ENCODE measurements around the gene MFRP.

Gene MFRP

DNA sequence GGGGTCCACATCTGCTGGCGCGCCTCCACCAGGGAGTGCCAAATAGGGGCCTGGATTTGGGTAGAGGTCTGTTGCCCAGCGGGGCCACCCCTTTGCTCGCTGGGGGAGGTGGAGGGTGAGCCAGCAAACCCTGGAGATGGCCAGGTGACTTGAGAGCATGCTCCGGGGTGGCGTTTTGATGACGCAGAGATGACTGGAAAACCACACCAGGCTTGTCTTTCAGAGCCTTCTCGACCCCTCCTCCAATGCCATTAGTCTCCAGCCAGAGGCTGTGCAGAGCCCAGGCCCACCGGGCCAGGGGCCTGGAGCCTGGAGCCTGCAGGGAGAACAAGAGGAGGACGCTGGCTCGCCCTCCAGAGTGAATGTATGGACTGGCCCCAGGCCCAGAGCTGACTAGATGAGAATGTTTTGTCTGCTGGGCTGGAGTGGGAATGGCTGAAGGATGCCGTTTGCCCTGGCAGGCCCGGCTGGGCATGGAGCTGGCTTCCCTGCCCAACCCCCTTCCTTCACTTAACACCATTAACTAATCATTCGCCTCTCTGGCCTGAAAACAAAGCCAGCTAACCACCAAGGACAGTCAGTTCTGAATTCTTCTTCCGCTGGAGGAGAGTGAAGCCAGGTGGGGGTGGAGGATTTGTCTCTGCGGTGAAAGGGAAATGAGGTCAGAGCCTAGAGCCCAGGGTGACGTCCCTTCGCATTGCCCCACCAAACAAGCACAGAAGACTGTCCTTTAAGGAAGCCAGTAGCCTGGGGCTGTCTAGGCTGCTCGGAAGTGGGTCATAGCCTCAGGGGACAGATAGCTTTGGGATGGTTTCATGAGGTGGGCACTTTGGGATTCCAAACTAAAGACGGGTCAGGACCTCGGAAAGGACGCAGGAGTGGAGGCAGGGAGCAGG is 28.0 kb downstream of the MFRP start:
- Histone ChIP-seq H3K9ac (no peak overlapping the region), H3K36me3 (ENCODE audit: control insufficient read depth, insufficient read depth, low read length) (no peaks in the 10 kb centered on the region), H2AFZ (no peak overlapping the region), H3K79me2 (no peaks in the 10 kb centered on the region), H3K4me3 (ENCODE audit: low read depth, low read length) (no peak overlapping the region), H3K27ac (peak overlapping the region; percentile 70), H3K4me2 (ENCODE audit: low read length) (no peak overlapping the region), H3K4me1 (peaks cover 4% of the 10 kb centered on the region), H3K27me3 (ENCODE audit: control insufficient read depth, insufficient read depth, low read length) (no peaks in the 10 kb centered on the region), H3K9me3 (ENCODE audit: control insufficient read depth, low read length) (no peaks in the 10 kb centered on the region)
- TF ChIP-seq, protein P1, sequence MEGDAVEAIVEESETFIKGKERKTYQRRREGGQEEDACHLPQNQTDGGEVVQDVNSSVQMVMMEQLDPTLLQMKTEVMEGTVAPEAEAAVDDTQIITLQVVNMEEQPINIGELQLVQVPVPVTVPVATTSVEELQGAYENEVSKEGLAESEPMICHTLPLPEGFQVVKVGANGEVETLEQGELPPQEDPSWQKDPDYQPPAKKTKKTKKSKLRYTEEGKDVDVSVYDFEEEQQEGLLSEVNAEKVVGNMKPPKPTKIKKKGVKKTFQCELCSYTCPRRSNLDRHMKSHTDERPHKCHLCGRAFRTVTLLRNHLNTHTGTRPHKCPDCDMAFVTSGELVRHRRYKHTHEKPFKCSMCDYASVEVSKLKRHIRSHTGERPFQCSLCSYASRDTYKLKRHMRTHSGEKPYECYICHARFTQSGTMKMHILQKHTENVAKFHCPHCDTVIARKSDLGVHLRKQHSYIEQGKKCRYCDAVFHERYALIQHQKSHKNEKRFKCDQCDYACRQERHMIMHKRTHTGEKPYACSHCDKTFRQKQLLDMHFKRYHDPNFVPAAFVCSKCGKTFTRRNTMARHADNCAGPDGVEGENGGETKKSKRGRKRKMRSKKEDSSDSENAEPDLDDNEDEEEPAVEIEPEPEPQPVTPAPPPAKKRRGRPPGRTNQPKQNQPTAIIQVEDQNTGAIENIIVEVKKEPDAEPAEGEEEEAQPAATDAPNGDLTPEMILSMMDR (IDR thresholded peaks at IDR 0.05): no peak

DNA sequence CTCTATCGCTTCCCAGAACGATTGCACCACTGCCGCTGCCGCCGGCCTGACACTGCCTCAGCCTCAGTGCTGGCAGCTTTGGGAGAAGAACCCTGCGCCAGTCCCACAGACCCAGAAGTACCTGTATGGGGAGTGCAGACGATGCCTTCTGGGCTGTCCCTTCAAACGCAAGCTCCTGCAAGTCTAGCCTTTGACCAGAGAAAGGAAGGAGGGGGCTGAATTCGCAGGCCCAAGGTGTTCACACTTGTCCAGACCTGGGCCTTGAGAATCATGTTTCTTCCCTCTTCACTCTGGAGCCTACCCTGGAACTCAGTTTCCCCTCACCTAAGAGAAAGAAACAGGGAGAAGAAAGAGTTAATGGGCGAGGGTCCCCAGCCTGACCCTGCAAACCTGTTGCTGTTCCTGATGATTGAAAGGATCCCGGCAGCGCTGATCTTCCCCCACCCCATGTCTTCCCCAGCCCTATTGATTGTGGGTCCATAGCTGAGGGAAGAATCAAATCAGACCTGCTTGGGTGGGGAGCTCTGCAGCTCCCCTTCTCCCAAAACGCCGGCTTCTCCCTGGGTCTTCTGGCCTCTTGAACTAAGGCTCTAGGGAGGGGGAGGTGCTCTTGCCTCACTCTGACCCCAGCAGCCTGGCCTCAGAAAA is 28.8 kb downstream of the MFRP start:
- Histone ChIP-seq H3K4me1 (peaks cover 4% of the 10 kb centered on the region), H3K9me3 (ENCODE audit: control insufficient read depth, low read length) (no peaks in the 10 kb centered on the region), H2AFZ (no peak overlapping the region), H3K4me2 (ENCODE audit: low read length) (no peak overlapping the region), H3K27me3 (ENCODE audit: control insufficient read depth, insufficient read depth, low read length) (no peaks in the 10 kb centered on the region), H3K4me3 (ENCODE audit: low read depth, low read length) (no peak overlapping the region), H3K27ac (peak overlapping the region; percentile 49), H3K36me3 (ENCODE audit: control insufficient read depth, insufficient read depth, low read length) (no peaks in the 10 kb centered on the region), H3K79me2 (no peaks in the 10 kb centered on the region), H3K9ac (no peak overlapping the region)
- TF ChIP-seq, protein P1 (IDR thresholded peaks at IDR 0.05): no peak

- Histone ChIP-seq H3K4me3 (ENCODE audit: low read depth, low read length) (peak within 1 kb of the TSS; percentile 34), H3K4me2 (ENCODE audit: low read length) (peak within 1 kb of the TSS; percentile 44), H3K79me2 (no peaks in the 10 kb centered on the region), H3K27me3 (ENCODE audit: control insufficient read depth, insufficient read depth, low read length) (no peaks in the 10 kb centered on the region), H3K27ac (peak within 1 kb of the TSS; percentile 49), H3K4me1 (peaks cover 4% of the 10 kb centered on the region), H3K36me3 (ENCODE audit: control insufficient read depth, insufficient read depth, low read length) (no peaks in the 10 kb centered on the region), H3K9ac (no peak within 1 kb of the TSS), H3K9me3 (ENCODE audit: control insufficient read depth, low read length) (no peaks in the 10 kb centered on the region), H2AFZ (peak within 1 kb of the TSS; percentile 50)
- TF ChIP-seq, protein P1 (IDR thresholded peaks at IDR 0.05): no peak
Observed at GRCh38 chr11:119316729-119317591, 29.5 kb downstream of the MFRP start, which contains the start of gene MCAM. TSS of gene MCAM (minus strand) at chr11:119317130. CDS start at chr11:119317101, 29 bp downstream.

DNA sequence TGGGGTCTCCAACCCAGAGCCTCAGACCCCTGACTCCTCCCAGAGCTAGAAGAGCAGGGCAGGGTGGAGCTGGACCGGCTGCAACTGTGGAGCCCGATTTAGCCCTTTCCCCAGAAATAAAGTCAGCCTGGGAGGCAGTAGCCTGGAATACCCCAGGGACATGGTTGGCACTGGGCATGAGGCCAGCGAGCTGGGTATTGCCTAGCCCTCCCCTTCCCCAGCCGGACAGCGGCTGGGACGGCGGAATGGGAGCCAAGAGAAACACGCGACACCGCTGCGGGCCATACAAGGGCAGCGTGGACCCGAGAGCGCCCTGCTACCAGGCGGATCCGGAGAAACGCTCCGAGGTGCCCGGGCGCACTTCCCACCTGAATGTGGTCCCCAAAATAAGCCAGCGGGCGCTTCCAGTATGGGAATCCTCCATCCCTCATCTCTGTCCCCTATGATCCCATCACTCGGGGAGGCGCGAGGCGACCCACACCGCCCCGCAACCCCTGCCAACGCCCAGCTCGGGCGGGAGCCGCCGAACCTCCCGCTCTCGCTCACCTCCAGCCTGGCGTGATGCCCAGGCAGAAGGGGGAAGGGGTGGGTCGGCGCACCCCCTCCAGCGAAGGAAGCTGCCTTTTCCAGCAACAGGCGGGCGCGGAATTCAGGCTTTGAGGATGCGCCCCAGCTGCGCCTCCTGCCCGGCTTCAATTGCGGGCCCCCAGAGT is 30.3 kb downstream of the MFRP start:
- no peak overlapping the region for H3K27ac ChIP-seq
- no peak overlapping the region for H3K9ac ChIP-seq
- peaks cover under 1% of the 10 kb centered on the region for H3K4me1 ChIP-seq
- no peaks in the 10 kb centered on the region for H3K79me2 ChIP-seq
- H3K4me2 ChIP-seq (ENCODE audit: low read length): peak overlapping the region; percentile 44
- no peaks in the 10 kb centered on the region for H3K36me3 ChIP-seq (ENCODE audit: control insufficient read depth, insufficient read depth, low read length)
- no peak overlapping the region for H2AFZ ChIP-seq
- H3K9me3 ChIP-seq (ENCODE audit: control insufficient read depth, low read length): no peaks in the 10 kb centered on the region
- TF ChIP-seq, protein P1 (IDR thresholded peaks at IDR 0.05): no peak
- no peaks in the 10 kb centered on the region for H3K27me3 ChIP-seq (ENCODE audit: control insufficient read depth, insufficient read depth, low read length)
- H3K4me3 ChIP-seq (ENCODE audit: low read depth, low read length): peak overlapping the region; percentile 34

Measured in parathyroid adenoma (tissue), 2 donors.